ENCODE data around the gene CDK12. TPM values are rescaled to one million over a fixed set of nuclear protein-coding genes. Genes with fewer than 3 reads are reported as not detected.

The CDK12 gene
- total and polyA plus RNA-seq, 9 of the 15 experiments (the other 6 are each of a cell fraction or from before 2014, with no cell fraction given) = 3.4 to 65.6 (median 36.8) TPM

DNA sequence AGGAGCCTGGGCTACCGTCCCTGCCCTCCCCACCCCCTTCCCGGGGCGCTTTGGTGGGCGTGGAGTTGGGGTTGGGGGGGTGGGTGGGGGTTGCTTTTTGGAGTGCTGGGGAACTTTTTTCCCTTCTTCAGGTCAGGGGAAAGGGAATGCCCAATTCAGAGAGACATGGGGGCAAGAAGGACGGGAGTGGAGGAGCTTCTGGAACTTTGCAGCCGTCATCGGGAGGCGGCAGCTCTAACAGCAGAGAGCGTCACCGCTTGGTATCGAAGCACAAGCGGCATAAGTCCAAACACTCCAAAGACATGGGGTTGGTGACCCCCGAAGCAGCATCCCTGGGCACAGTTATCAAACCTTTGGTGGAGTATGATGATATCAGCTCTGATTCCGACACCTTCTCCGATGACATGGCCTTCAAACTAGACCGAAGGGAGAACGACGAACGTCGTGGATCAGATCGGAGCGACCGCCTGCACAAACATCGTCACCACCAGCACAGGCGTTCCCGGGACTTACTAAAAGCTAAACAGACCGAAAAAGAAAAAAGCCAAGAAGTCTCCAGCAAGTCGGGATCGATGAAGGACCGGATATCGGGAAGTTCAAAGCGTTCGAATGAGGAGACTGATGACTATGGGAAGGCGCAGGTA is 762 bp downstream of the CDK12 start (continued):
- TF ChIP-seq KLF10 (CRISPR knock-in tag; IDR thresholded peaks at IDR 0.05) = no peak
- TF ChIP-seq, protein P1, sequence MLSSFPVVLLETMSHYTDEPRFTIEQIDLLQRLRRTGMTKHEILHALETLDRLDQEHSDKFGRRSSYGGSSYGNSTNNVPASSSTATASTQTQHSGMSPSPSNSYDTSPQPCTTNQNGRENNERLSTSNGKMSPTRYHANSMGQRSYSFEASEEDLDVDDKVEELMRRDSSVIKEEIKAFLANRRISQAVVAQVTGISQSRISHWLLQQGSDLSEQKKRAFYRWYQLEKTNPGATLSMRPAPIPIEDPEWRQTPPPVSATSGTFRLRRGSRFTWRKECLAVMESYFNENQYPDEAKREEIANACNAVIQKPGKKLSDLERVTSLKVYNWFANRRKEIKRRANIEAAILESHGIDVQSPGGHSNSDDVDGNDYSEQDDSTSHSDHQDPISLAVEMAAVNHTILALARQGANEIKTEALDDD (IDR thresholded peaks at IDR 0.05) = no peak
- no peak for TF ChIP-seq ZNF511 (CRISPR knock-in tag; IDR thresholded peaks at IDR 0.05)
- no peak for TF ChIP-seq MGA (IDR thresholded peaks at IDR 0.05)
- TF ChIP-seq NR0B1 (IDR thresholded peaks at IDR 0.05; ENCODE audit: partially characterized antibody) = no peak
- no peak for TF ChIP-seq MYBL2 (IDR thresholded peaks at IDR 0.05; ENCODE audit: low read depth)
- no peak for TF ChIP-seq MYBL2 (CRISPR knock-in tag; IDR thresholded peaks at IDR 0.05; ENCODE audit: borderline replicate concordance)
- no peak; the same call in 1 of the 2 replicates for TF ChIP-seq CREB1 (IDR thresholded peaks at IDR 0.05)
- peak; percentile 21; the same call in 1 of the 2 replicates for TF ChIP-seq CREB1 (CRISPR knock-in tag; IDR thresholded peaks at IDR 0.05)
- TF ChIP-seq ZNF165 (CRISPR knock-in tag; IDR thresholded peaks at IDR 0.05; ENCODE audit: borderline replicate concordance) = no peak
- 0 out of 2 replicates have a peak, but pooled peaks have one; percentile 92 for TF ChIP-seq PREB (CRISPR knock-in tag; IDR thresholded peaks at IDR 0.05)

Data from K562 (cell line).